ENCODE measurements around the gene CSTF1. TPM values are rescaled to one million over a fixed set of nuclear protein-coding genes. Genes with fewer than 3 reads are reported as not detected.

Gene CSTF1
- total RNA-seq, 2 donors from 2014 or later, result 35.1 to 40.2 TPM

DNA sequence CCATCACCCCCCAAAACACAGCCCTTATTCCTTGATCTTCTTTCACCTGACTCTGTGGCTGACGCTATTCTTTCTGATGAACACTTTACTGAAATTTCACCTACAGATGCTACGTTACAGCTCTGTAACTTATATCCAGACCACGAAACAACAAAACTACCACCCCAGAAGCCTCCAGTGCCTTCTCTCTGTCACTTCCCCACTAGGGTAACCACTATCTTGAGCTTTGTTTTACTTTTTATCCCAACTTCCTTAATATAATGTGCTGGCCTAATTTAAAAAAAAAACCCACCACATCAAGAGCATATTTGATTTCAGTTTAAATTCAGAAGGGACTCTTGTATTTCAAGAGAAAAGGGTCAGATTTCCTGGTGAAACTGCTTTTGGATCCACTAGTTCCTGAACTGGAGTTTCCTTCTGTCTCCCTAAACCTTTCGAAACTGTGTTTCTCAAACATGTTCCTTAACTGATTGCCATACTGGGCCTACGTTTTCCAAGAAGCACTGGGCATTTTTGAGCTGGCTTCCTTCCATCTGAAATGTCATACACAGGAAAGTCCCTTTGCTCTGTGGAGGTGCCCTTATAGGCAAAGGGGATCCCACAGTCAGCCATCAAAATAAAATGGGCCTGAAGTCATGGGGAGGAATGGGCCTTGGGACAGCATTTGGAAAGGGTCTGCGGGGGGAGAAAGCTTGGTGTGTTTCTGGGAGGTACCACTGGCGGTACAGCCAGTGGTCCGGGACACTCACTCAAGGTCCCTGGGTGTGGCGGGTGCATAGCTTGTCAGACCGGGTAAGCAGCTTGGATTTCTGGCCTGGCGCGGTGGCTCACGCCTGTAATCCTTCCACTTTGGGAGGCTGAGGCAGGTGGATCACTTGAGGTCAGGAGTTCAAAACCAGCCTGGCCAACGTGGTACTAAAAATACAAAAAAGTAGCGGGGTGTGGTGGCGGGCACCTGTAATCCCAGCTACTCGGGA lies 50.2 kb downstream of the CSTF1 start:
- Histone ChIP-seq H3K4me3 (no peak overlapping the region), H3K27ac (no peak overlapping the region), H3K27me3 (replicated peaks; ENCODE audit: insufficient read depth) (peaks cover 4% of the 10 kb centered on the region), H3K36me3 (no peaks in the 10 kb centered on the region), H3K9me3 (no peaks in the 10 kb centered on the region), H3K4me1 (replicated peaks) (no peaks in the 10 kb centered on the region)
- TF ChIP-seq POLR2AphosphoS5 (IDR thresholded peaks at IDR 0.05), result no peak
- no peak for TF ChIP-seq POLR2A (IDR thresholded peaks at IDR 0.05)
- no peak for TF ChIP-seq CTCF (IDR thresholded peaks at IDR 0.05)
- no peak for DNase-seq (ENCODE audit: low spot score)
- intact Hi-C loops (cut with DNase I), result no loop called here
- 87% methylated on average over 17 of the region's 17 CpGs for WGBS

DNA sequence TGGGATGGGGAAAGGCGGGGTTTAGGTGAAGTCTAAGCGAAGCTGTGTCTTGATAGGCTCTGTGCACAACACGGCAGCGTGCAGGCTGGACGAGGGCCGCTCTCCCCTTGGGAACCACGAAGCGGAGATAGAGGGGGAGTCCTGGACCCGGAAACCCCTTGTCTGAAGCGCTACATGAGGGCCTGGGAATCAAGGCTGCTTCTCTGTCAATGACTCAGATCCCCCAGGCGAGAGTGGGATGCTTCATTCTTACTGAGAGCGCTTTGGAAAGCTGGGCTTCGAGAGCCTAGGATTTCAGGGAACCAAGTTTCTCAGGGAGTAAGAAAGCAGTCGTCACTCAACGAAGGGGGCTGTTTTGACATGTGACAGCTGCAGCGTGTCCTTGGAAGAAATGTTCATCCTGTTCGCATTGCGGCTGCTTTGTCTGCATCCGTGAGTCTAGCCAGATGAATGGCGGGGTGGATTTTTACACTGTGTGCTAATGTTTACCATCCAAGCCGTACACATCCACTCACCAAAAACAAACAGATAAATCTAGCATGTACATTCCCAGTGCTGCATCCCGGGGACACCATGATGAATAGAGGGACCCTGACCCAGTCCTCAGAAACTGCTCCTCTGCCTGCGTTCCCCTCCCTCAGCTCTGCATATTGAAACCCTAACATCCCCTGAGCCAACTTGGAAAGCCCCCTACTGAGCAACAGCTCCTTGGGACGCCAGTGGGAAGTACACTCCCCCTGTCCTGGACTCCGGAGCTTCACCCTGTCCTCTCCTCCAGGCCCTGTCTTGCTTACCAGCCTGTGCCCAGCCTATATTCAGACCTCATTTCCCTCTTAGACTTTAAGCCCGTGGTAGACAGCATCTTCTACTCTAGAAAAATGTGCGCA lies 51.5 kb downstream of the CSTF1 start:
- no peaks in the 10 kb centered on the region for H3K36me3 ChIP-seq
- no peak overlapping the region for H3K27ac ChIP-seq
- TF ChIP-seq POLR2AphosphoS5 (IDR thresholded peaks at IDR 0.05), result no peak
- TF ChIP-seq POLR2A (IDR thresholded peaks at IDR 0.05), result no peak
- intact Hi-C loops (cut with DNase I), result no loop called here
- DNase-seq (ENCODE audit: low spot score), result no peak
- H3K27me3 ChIP-seq (replicated peaks; ENCODE audit: insufficient read depth), result peaks cover 4% of the 10 kb centered on the region
- no peak overlapping the region for H3K4me3 ChIP-seq
- H3K9me3 ChIP-seq, result no peaks in the 10 kb centered on the region
- 68% methylated on average over 27 of the region's 27 CpGs for WGBS
- H3K4me1 ChIP-seq (replicated peaks), result no peaks in the 10 kb centered on the region

GRCh38 chr20:56445130-56445529 lies 52.7 kb downstream of the CSTF1 start:
- intact Hi-C loops (cut with DNase I), result no loop called here
- WGBS, result 90% methylated on average over 3 of the region's 3 CpGs
- H3K36me3 ChIP-seq, result no peaks in the 10 kb centered on the region
- H3K27me3 ChIP-seq (replicated peaks; ENCODE audit: insufficient read depth), result peaks cover 4% of the 10 kb centered on the region
- no peak overlapping the region for H3K27ac ChIP-seq
- no peak overlapping the region for H3K4me3 ChIP-seq
- H3K9me3 ChIP-seq, result no peaks in the 10 kb centered on the region
- TF ChIP-seq POLR2A (IDR thresholded peaks at IDR 0.05) (no peak), POLR2AphosphoS5 (IDR thresholded peaks at IDR 0.05) (no peak), CTCF (IDR thresholded peaks at IDR 0.05) (no peak)
- no peak for DNase-seq (ENCODE audit: low spot score)
- no peaks in the 10 kb centered on the region for H3K4me1 ChIP-seq (replicated peaks)

DNA sequence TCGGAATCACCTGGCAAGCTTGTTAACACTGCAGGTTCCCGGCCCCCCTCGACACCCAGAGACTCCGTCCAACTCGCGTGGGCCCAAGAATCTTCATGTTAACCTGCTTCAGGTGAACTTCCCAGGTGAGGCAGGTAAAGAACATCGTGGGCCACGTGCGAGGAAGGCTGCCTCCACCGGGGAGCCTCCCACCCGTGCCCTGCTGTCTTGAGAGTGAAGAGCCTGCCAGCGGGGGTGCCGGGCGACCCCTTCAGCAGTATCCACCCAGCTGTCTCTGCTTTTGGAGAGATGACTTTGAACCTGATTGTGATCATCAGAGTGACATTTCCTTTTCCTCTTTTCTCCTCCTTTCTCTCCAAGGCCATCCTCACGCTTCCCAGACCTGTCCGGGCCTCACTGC lies 53.1 kb downstream of the CSTF1 start:
- 89% methylated on average over 16 of the region's 16 CpGs for WGBS
- no peaks in the 10 kb centered on the region for H3K9me3 ChIP-seq
- no peaks in the 10 kb centered on the region for H3K36me3 ChIP-seq
- no peaks in the 10 kb centered on the region for H3K4me1 ChIP-seq (replicated peaks)
- no peak overlapping the region for H3K4me3 ChIP-seq
- peaks cover 4% of the 10 kb centered on the region for H3K27me3 ChIP-seq (replicated peaks; ENCODE audit: insufficient read depth)
- DNase-seq (ENCODE audit: low spot score), result no peak
- no peak overlapping the region for H3K27ac ChIP-seq
- TF ChIP-seq CTCF (IDR thresholded peaks at IDR 0.05) (no peak), POLR2AphosphoS5 (IDR thresholded peaks at IDR 0.05) (no peak), POLR2A (IDR thresholded peaks at IDR 0.05) (no peak)
- intact Hi-C loops (cut with DNase I), result no loop called here

DNA sequence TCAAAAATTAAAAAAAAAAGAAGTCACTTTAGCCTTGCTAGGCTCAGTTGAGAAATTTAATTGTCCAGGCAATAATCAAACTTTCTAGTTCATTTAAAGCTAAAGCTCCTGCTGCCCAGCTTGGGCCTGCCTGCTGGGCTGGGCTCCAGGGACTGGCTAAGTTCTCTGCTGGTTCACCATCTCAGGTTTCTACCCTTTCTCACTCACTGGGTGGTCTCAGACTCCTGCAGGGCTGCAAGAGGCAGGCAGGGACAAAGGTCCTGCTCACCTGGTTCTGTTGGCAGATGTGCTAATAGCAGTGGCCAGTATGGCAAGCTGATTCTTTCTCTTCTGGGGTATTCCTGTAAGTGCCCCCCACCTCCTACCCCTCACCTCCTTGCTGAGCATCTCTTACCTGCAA lies 54.8 kb downstream of the CSTF1 start:
- H3K27me3 ChIP-seq (replicated peaks; ENCODE audit: insufficient read depth), result peaks cover 4% of the 10 kb centered on the region
- no peaks in the 10 kb centered on the region for H3K4me1 ChIP-seq (replicated peaks)
- TF ChIP-seq POLR2A (IDR thresholded peaks at IDR 0.05) (no peak), CTCF (IDR thresholded peaks at IDR 0.05) (no peak), POLR2AphosphoS5 (IDR thresholded peaks at IDR 0.05) (no peak)
- no peak for DNase-seq (ENCODE audit: low spot score)
- H3K27ac ChIP-seq, result no peak overlapping the region
- no peak overlapping the region for H3K4me3 ChIP-seq
- H3K9me3 ChIP-seq, result no peaks in the 10 kb centered on the region
- intact Hi-C loops (cut with DNase I), result no loop called here
- no peaks in the 10 kb centered on the region for H3K36me3 ChIP-seq

Measured in prostate gland (tissue), 2 donors.